ENCODE measurements around the gene KIF12.

KIF12 gene

GRCh38 chr9:114116126-114116747 lies 17.1 kb upstream of the KIF12 start:
- H3K27ac ChIP-seq (ENCODE audit: poor library complexity, severe bottlenecking): no peak overlapping the region
- H3K4me1 ChIP-seq (ENCODE audit: insufficient read depth, poor library complexity, severe bottlenecking): no peaks in the 10 kb centered on the region
- DNase-seq (ENCODE audit: low spot score) (no peak), ATAC-seq (ENCODE audit: low read depth) (no peak)
- H3K4me3 ChIP-seq (ENCODE audit: severe bottlenecking): no peak overlapping the region
- no peaks in the 10 kb centered on the region for H3K36me3 ChIP-seq (ENCODE audit: low read depth)
- peaks cover 11% of the 10 kb centered on the region for H3K27me3 ChIP-seq (ENCODE audit: insufficient read depth, poor library complexity, severe bottlenecking)
- TF ChIP-seq CTCF (IDR thresholded peaks at IDR 0.05; ENCODE audit: poor library complexity, severe bottlenecking): no peak
- no peaks in the 10 kb centered on the region for H3K9me3 ChIP-seq (ENCODE audit: severe bottlenecking)

GRCh38 chr9:114115654-114116125 lies 16.6 kb upstream of the KIF12 start:
- Histone ChIP-seq H3K9me3 (ENCODE audit: severe bottlenecking) (no peaks in the 10 kb centered on the region), H3K27ac (ENCODE audit: poor library complexity, severe bottlenecking) (no peak overlapping the region), H3K4me1 (ENCODE audit: insufficient read depth, poor library complexity, severe bottlenecking) (peaks cover 1% of the 10 kb centered on the region), H3K27me3 (ENCODE audit: insufficient read depth, poor library complexity, severe bottlenecking) (peaks cover 11% of the 10 kb centered on the region), H3K4me3 (ENCODE audit: severe bottlenecking) (no peak overlapping the region), H3K36me3 (ENCODE audit: low read depth) (no peaks in the 10 kb centered on the region)
- no peak for TF ChIP-seq CTCF (IDR thresholded peaks at IDR 0.05; ENCODE audit: poor library complexity, severe bottlenecking)
- peak; percentile 37 for DNase-seq (ENCODE audit: low spot score)
- ATAC-seq (ENCODE audit: low read depth): no peak

- Histone ChIP-seq H3K4me1 (ENCODE audit: insufficient read depth, poor library complexity, severe bottlenecking) (peaks cover 10% of the 10 kb centered on the region), H3K27me3 (ENCODE audit: insufficient read depth, poor library complexity, severe bottlenecking) (peaks cover 11% of the 10 kb centered on the region), H3K27ac (ENCODE audit: poor library complexity, severe bottlenecking) (no peak overlapping the region), H3K9me3 (ENCODE audit: severe bottlenecking) (no peaks in the 10 kb centered on the region), H3K4me3 (ENCODE audit: severe bottlenecking) (no peak overlapping the region), H3K36me3 (ENCODE audit: low read depth) (no peaks in the 10 kb centered on the region)
- ATAC-seq (ENCODE audit: low read depth): no peak
- DNase-seq (ENCODE audit: low spot score): no peak
- TF ChIP-seq CTCF (IDR thresholded peaks at IDR 0.05; ENCODE audit: poor library complexity, severe bottlenecking): no peak
Measured at GRCh38 chr9:114114364-114114763, 15.3 kb upstream of the KIF12 start.

- Histone ChIP-seq H3K27me3 (ENCODE audit: insufficient read depth, poor library complexity, severe bottlenecking) (no peaks in the 10 kb centered on the region), H3K36me3 (ENCODE audit: low read depth) (no peaks in the 10 kb centered on the region), H3K4me1 (ENCODE audit: insufficient read depth, poor library complexity, severe bottlenecking) (peaks cover 10% of the 10 kb centered on the region), H3K4me3 (ENCODE audit: severe bottlenecking) (no peak overlapping the region), H3K27ac (ENCODE audit: poor library complexity, severe bottlenecking) (no peak overlapping the region), H3K9me3 (ENCODE audit: severe bottlenecking) (no peaks in the 10 kb centered on the region)
- DNase-seq (ENCODE audit: low spot score): no peak
- no peak for TF ChIP-seq CTCF (IDR thresholded peaks at IDR 0.05; ENCODE audit: poor library complexity, severe bottlenecking)
- peak; percentile 41; the same call in 1 of the 3 replicates for ATAC-seq (ENCODE audit: low read depth)
Measured at GRCh38 chr9:114112778-114113584, 13.9 kb upstream of the KIF12 start.

Data from RWPE2 (cell line).